ENCODE measurements around the gene GGA1. TPM values are rescaled to one million over a fixed set of nuclear protein-coding genes. Genes with fewer than 3 reads are reported as not detected.

Gene GGA1
- 23.0 TPM for polyA plus RNA-seq (2013, experiment 1 of 2)
- polyA plus RNA-seq (2013, experiment 2 of 2): 23.5 TPM

GRCh38 chr22:37608477-37609239 lies at the start of gene GGA1:
Gene GGA1 (plus strand): TSS chr22:37608834. CDS start chr22:37608861, 27 bp downstream.
- peaks cover 4% of the 10 kb centered on the region for H3K79me2 ChIP-seq (ENCODE audit: control insufficient read depth, insufficient read depth, low read length)
- H3K4me2 ChIP-seq (ENCODE audit: low read length): peak within 1 kb of the TSS; percentile 74
- H2AK5ac ChIP-seq (ENCODE audit: low read length): no peak within 1 kb of the TSS
- H3K4ac ChIP-seq (ENCODE audit: low read depth, low read length): peak within 1 kb of the TSS; percentile 70
- peak within 1 kb of the TSS; percentile 97 for H3K9ac ChIP-seq (ENCODE audit: low read length)
- peak within 1 kb of the TSS; percentile 87 for H3K18ac ChIP-seq (ENCODE audit: low read length)
- H3K36me3 ChIP-seq (ENCODE audit: control insufficient read depth, insufficient read depth, low read length): no peaks in the 10 kb centered on the region
- no peaks in the 10 kb centered on the region for H3K27me3 ChIP-seq (ENCODE audit: insufficient read depth, low read length, poor library complexity)
- peak within 1 kb of the TSS; percentile 47 for H2BK120ac ChIP-seq (ENCODE audit: low read depth, low read length)
- peak within 1 kb of the TSS; percentile 98 for H4K8ac ChIP-seq (ENCODE audit: low read depth, low read length)
- H3K4me3 ChIP-seq (ENCODE audit: low read length): peak within 1 kb of the TSS; percentile 92
- H2BK5ac ChIP-seq (ENCODE audit: low read length): peak within 1 kb of the TSS; percentile 98
- H2BK15ac ChIP-seq (replicated peaks; ENCODE audit: low read depth): peak within 1 kb of the TSS; percentile 58
- H3K27ac ChIP-seq (ENCODE audit: low read depth, low read length): peak within 1 kb of the TSS; percentile 99
- peak within 1 kb of the TSS; percentile 99 for H3K56ac ChIP-seq (ENCODE audit: low read length)
- whole genome bisulfite sequencing (ENCODE audit: extremely low coverage, insufficient coverage, low lambda C conversion rate): no CpG with 5 or more reads among the region's 82 CpGs
- H4K5ac ChIP-seq (ENCODE audit: low read length): peak within 1 kb of the TSS; percentile 98
- peak within 1 kb of the TSS; percentile 50 for H3K23ac ChIP-seq (ENCODE audit: low read length)
- DNase-seq: peak; percentile 99
- H3K79me1 ChIP-seq (ENCODE audit: low read length): peaks cover 7% of the 10 kb centered on the region
- no peaks in the 10 kb centered on the region for H3K4me1 ChIP-seq (ENCODE audit: control insufficient read depth, low read depth, low read length)

DNA sequence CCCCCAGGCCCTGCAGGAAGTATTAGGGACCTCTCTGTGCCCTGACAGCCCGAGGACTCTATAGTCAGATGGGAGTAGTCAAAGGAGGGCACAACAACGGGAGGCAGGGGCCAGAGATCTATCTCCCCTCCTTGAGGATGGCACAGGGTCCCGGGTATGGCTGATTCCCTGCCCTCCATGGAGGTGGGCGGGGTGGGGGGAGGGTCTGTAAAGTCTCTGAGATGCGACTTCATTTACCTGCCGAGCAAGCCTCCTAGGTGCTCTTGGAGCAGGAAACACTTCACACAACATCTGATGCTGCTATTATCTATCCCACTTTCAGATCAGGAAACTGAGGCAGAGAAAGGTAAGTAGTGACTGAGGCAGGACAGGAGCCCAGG lies 49.1 kb upstream of the GGA1 start:
- Histone ChIP-seq H3K79me1 (ENCODE audit: low read length) (peaks cover 19% of the 10 kb centered on the region), H3K23ac (ENCODE audit: low read length) (no peak overlapping the region), H3K56ac (ENCODE audit: low read length) (peak overlapping the region; percentile 89), H3K36me3 (ENCODE audit: control insufficient read depth, insufficient read depth, low read length) (peaks cover 6% of the 10 kb centered on the region), H3K4me3 (ENCODE audit: low read length) (no peak overlapping the region), H4K8ac (ENCODE audit: low read depth, low read length) (no peak overlapping the region), H3K27me3 (ENCODE audit: insufficient read depth, low read length, poor library complexity) (no peaks in the 10 kb centered on the region), H2AK5ac (ENCODE audit: low read length) (no peak overlapping the region), H4K5ac (ENCODE audit: low read length) (no peak overlapping the region), H3K27ac (ENCODE audit: low read depth, low read length) (peak overlapping the region; percentile 89), H3K4me2 (ENCODE audit: low read length) (peak overlapping the region; percentile 65), H2BK120ac (ENCODE audit: low read depth, low read length) (peak overlapping the region; percentile 2), H3K79me2 (ENCODE audit: control insufficient read depth, insufficient read depth, low read length) (peaks cover 34% of the 10 kb centered on the region), H2BK5ac (ENCODE audit: low read length) (peak overlapping the region; percentile 81), H2BK15ac (replicated peaks; ENCODE audit: low read depth) (no peak overlapping the region), H3K9ac (ENCODE audit: low read length) (peak overlapping the region; percentile 77), H3K18ac (ENCODE audit: low read length) (peak overlapping the region; percentile 99), H3K4me1 (ENCODE audit: control insufficient read depth, low read depth, low read length) (peaks cover 25% of the 10 kb centered on the region), H3K4ac (ENCODE audit: low read depth, low read length) (no peak overlapping the region)
- no CpG with 5 or more reads among the region's 6 CpGs for WGBS (ENCODE audit: extremely low coverage, insufficient coverage, low lambda C conversion rate)
- DNase-seq: peak; percentile 54

- Histone ChIP-seq H2BK15ac (replicated peaks; ENCODE audit: low read depth) (peak within 1 kb of the TSS; percentile 4), H2BK5ac (ENCODE audit: low read length) (peak within 1 kb of the TSS; percentile 91), H3K4me2 (ENCODE audit: low read length) (peak within 1 kb of the TSS; percentile 88), H3K4me3 (ENCODE audit: low read length) (peak within 1 kb of the TSS; percentile 79), H3K27me3 (ENCODE audit: insufficient read depth, low read length, poor library complexity) (no peaks in the 10 kb centered on the region), H3K4ac (ENCODE audit: low read depth, low read length) (peak within 1 kb of the TSS; percentile 93), H2BK120ac (ENCODE audit: low read depth, low read length) (peak within 1 kb of the TSS; percentile 76), H4K8ac (ENCODE audit: low read depth, low read length) (no peak within 1 kb of the TSS), H3K9ac (ENCODE audit: low read length) (peak within 1 kb of the TSS; percentile 93), H3K23ac (ENCODE audit: low read length) (peak within 1 kb of the TSS; percentile 81), H3K56ac (ENCODE audit: low read length) (peak within 1 kb of the TSS; percentile 95), H3K79me2 (ENCODE audit: control insufficient read depth, insufficient read depth, low read length) (peaks cover 37% of the 10 kb centered on the region), H3K79me1 (ENCODE audit: low read length) (peaks cover 19% of the 10 kb centered on the region), H4K5ac (ENCODE audit: low read length) (no peak within 1 kb of the TSS), H3K18ac (ENCODE audit: low read length) (peak within 1 kb of the TSS; percentile 99), H2AK5ac (ENCODE audit: low read length) (no peak within 1 kb of the TSS), H3K36me3 (ENCODE audit: control insufficient read depth, insufficient read depth, low read length) (peaks cover 6% of the 10 kb centered on the region), H3K4me1 (ENCODE audit: control insufficient read depth, low read depth, low read length) (peaks cover 25% of the 10 kb centered on the region), H3K27ac (ENCODE audit: low read depth, low read length) (peak within 1 kb of the TSS; percentile 96)
- peak; percentile 84 for DNase-seq
- no CpG with 5 or more reads among the region's 76 CpGs for WGBS (ENCODE audit: extremely low coverage, insufficient coverage, low lambda C conversion rate)
These were observed 48.6 kb upstream of the GGA1 start, which contains the start of gene CDC42EP1 for GRCh38 chr22:37559901-37560607. Gene CDC42EP1 (plus strand): TSS chr22:37560480. CDS start chr22:37566350, 5,870 bp downstream.

DNA sequence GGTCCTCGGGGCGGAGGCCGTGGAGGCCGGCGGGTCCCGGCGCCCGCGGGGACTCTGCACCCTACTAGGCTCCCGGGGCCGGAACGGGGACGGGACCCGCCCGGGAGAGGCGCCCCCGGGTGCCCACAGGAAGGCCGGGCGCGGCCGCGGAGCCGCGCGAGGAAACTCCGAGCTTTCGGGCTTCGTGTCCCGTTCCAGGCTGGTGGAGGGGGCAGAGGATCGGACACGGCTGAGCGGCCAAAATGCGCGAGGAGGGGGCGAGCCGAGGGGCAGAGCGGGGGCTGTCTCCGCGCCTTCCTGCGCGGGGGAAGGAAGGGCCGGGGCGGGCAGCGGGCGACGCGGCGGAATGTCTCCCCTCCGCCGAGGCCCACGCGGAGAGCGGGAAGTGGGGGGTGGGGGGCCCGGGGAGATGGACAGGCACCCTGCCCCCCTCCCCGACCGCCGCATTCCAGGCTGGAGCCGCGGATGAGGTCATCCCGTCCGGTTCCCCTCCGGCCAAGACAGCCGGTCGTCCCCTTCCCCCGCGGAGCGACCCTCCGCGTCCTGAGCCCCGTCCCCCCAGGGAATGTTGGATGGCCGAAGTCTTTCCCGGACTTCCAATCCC lies 47.9 kb upstream of the GGA1 start:
- Histone ChIP-seq H3K27ac (ENCODE audit: low read depth, low read length) (peak overlapping the region; percentile 96), H3K4me3 (ENCODE audit: low read length) (peak overlapping the region; percentile 79), H2BK15ac (replicated peaks; ENCODE audit: low read depth) (peak overlapping the region; percentile 4), H3K79me2 (ENCODE audit: control insufficient read depth, insufficient read depth, low read length) (peaks cover 37% of the 10 kb centered on the region), H3K9ac (ENCODE audit: low read length) (peak overlapping the region; percentile 93), H4K5ac (ENCODE audit: low read length) (no peak overlapping the region), H3K56ac (ENCODE audit: low read length) (peak overlapping the region; percentile 95), H3K27me3 (ENCODE audit: insufficient read depth, low read length, poor library complexity) (no peaks in the 10 kb centered on the region), H3K23ac (ENCODE audit: low read length) (peak overlapping the region; percentile 71), H3K4me2 (ENCODE audit: low read length) (peak overlapping the region; percentile 88), H3K79me1 (ENCODE audit: low read length) (peaks cover 19% of the 10 kb centered on the region), H3K18ac (ENCODE audit: low read length) (peak overlapping the region; percentile 99), H3K36me3 (ENCODE audit: control insufficient read depth, insufficient read depth, low read length) (peaks cover 6% of the 10 kb centered on the region), H3K4ac (ENCODE audit: low read depth, low read length) (peak overlapping the region; percentile 88), H4K8ac (ENCODE audit: low read depth, low read length) (no peak overlapping the region), H2BK5ac (ENCODE audit: low read length) (peak overlapping the region; percentile 53), H3K4me1 (ENCODE audit: control insufficient read depth, low read depth, low read length) (peaks cover 25% of the 10 kb centered on the region), H2AK5ac (ENCODE audit: low read length) (no peak overlapping the region), H2BK120ac (ENCODE audit: low read depth, low read length) (peak overlapping the region; percentile 76)
- no CpG with 5 or more reads among the region's 72 CpGs for WGBS (ENCODE audit: extremely low coverage, insufficient coverage, low lambda C conversion rate)
- peak; percentile 68 for DNase-seq

GRCh38 chr22:37561212-37562048 lies 47.2 kb upstream of the GGA1 start:
- H2BK120ac ChIP-seq (ENCODE audit: low read depth, low read length): peak overlapping the region; percentile 10
- peak; percentile 92 for DNase-seq
- H4K8ac ChIP-seq (ENCODE audit: low read depth, low read length): no peak overlapping the region
- peak overlapping the region; percentile 88 for H3K4me2 ChIP-seq (ENCODE audit: low read length)
- H3K27ac ChIP-seq (ENCODE audit: low read depth, low read length): peak overlapping the region; percentile 96
- H3K23ac ChIP-seq (ENCODE audit: low read length): peak overlapping the region; percentile 71
- peak overlapping the region; percentile 94 for H3K4ac ChIP-seq (ENCODE audit: low read depth, low read length)
- H4K5ac ChIP-seq (ENCODE audit: low read length): no peak overlapping the region
- H2AK5ac ChIP-seq (ENCODE audit: low read length): no peak overlapping the region
- WGBS (ENCODE audit: extremely low coverage, insufficient coverage, low lambda C conversion rate): no CpG with 5 or more reads among the region's 56 CpGs
- peaks cover 19% of the 10 kb centered on the region for H3K79me1 ChIP-seq (ENCODE audit: low read length)
- H3K18ac ChIP-seq (ENCODE audit: low read length): peak overlapping the region; percentile 99
- H3K4me1 ChIP-seq (ENCODE audit: control insufficient read depth, low read depth, low read length): peaks cover 22% of the 10 kb centered on the region
- no peak overlapping the region for H2BK15ac ChIP-seq (replicated peaks; ENCODE audit: low read depth)
- peaks cover 40% of the 10 kb centered on the region for H3K79me2 ChIP-seq (ENCODE audit: control insufficient read depth, insufficient read depth, low read length)
- H3K56ac ChIP-seq (ENCODE audit: low read length): peak overlapping the region; percentile 95
- H3K4me3 ChIP-seq (ENCODE audit: low read length): peak overlapping the region; percentile 79
- H2BK5ac ChIP-seq (ENCODE audit: low read length): peak overlapping the region; percentile 91
- peak overlapping the region; percentile 93 for H3K9ac ChIP-seq (ENCODE audit: low read length)
- no peaks in the 10 kb centered on the region for H3K27me3 ChIP-seq (ENCODE audit: insufficient read depth, low read length, poor library complexity)
- peaks cover 6% of the 10 kb centered on the region for H3K36me3 ChIP-seq (ENCODE audit: control insufficient read depth, insufficient read depth, low read length)

Measured in mesendoderm (in vitro differentiated cells).